ENCODE measurements around the gene SRGAP3. TPM values are rescaled to one million over a fixed set of nuclear protein-coding genes. Genes with fewer than 3 reads are reported as not detected.
A peak's percentile ranks its signal among the peaks of the same experiment; 100 is the strongest.

Gene SRGAP3
- total and polyA plus RNA-seq, 4 donors: 1.2 to 32.8 (median 7.3) TPM

DNA sequence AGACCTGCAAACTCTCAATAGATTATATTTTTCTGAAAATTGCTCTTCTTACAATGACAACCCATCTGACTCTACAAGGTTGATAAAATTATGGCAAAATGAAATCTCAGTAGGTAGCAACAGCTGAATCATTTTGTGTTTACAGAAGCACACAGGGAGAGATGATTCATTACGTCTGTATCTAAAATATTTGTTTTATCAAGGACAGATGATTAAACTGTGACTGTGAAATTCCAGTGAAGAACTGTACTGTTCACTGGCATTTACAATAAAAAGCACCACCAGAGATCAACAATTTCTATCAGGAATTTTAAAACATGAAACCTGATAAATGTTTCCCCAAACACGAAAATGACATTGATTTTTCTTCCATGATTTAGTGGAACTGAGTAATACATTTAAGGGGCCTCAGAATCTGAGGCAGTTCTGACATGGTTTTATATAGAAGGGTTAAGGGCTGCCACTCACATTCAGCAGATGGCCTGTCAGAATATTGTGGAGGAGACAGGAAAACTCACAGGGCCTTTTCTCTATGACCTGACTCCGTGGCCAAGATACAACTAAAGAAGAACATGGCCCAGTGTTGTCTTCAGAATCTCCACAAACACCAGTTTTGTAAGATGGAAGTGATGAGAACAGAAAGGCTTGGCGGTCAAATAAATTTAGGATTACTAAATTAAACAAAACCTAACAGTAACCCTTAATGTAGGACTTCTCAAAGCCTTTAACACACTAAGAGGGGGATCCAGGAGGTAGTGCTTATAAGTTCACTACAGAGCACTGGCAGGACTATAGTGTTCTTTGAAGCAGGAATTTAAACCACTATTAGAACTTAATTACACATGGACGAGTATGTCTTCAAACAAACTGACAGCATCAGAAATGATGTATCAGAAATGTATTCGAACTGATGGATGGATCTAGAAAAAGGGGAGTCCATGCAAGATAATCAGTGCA, 312.1 kb downstream of the SRGAP3 start:
- H3K9ac ChIP-seq (ENCODE audit: insufficient read depth in 1 of 2, low read length in 2 of 2): no peak overlapping the region
- H3K27me3 ChIP-seq (ENCODE audit: control insufficient read depth in 3 of 3, insufficient read depth in 3 of 3, low read length in 2 of 3): no peaks in the 10 kb centered on the region
- peak overlapping the region in 1 of 2 donors; percentile 76 for H3K27ac ChIP-seq (ENCODE audit: low read depth in 1 of 2, low read length in 1 of 2)
- ATAC-seq (ENCODE audit: insufficient read depth, low FRiP score) (peak; percentile 75), DNase-seq (no peak)
- H3K9me3 ChIP-seq (ENCODE audit: control insufficient read depth in 4 of 4, insufficient read depth in 3 of 4, low read length in 3 of 4): no peaks in the 10 kb centered on the region
- peaks cover 8 to 11% (median 9%) of the 10 kb centered on the region in 4 donors for H3K36me3 ChIP-seq (ENCODE audit: control insufficient read depth in 4 of 4, insufficient read depth in 4 of 4, low read length in 4 of 4)
- TF ChIP-seq, protein P1, sequence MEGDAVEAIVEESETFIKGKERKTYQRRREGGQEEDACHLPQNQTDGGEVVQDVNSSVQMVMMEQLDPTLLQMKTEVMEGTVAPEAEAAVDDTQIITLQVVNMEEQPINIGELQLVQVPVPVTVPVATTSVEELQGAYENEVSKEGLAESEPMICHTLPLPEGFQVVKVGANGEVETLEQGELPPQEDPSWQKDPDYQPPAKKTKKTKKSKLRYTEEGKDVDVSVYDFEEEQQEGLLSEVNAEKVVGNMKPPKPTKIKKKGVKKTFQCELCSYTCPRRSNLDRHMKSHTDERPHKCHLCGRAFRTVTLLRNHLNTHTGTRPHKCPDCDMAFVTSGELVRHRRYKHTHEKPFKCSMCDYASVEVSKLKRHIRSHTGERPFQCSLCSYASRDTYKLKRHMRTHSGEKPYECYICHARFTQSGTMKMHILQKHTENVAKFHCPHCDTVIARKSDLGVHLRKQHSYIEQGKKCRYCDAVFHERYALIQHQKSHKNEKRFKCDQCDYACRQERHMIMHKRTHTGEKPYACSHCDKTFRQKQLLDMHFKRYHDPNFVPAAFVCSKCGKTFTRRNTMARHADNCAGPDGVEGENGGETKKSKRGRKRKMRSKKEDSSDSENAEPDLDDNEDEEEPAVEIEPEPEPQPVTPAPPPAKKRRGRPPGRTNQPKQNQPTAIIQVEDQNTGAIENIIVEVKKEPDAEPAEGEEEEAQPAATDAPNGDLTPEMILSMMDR (IDR thresholded peaks at IDR 0.05; ENCODE audit: control extremely low read depth, extremely low read depth): no peak
- H3K4me3 ChIP-seq: no peak overlapping the region
- peaks cover 0 to 5% (median 0%) of the 10 kb centered on the region in 5 donors for H3K4me1 ChIP-seq (ENCODE audit: control insufficient read depth in 5 of 5, insufficient read depth in 5 of 5, low read length in 5 of 5)
- WGBS, 2 donors: 70 to 73% methylated on average over 6 of the region's 6 CpGs

DNA sequence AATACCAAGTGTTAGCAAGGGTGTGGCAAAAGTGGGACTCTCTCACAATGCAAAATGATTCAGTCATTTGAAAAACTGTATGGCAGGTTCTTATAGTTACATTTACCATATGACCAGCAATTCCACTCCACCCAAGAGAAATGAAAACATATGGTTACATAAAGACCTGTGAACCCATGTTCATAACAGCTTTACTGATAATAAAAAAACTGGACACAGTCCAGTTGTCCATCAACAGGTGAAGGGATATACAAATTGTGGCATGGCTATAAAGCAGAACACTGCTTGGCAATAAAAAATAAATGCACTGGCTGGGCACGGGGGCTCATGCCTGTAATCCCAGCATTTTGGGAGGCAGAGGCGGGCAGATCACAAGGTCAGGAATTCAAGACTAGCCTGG, 316.9 kb downstream of the SRGAP3 start:
- Histone ChIP-seq H3K4me3 (no peak overlapping the region), H3K27ac (ENCODE audit: low read depth in 1 of 2, low read length in 1 of 2) (no peak overlapping the region), H3K9ac (ENCODE audit: insufficient read depth in 1 of 2, low read length in 2 of 2) (no peak overlapping the region), H3K36me3 (ENCODE audit: control insufficient read depth in 4 of 4, insufficient read depth in 4 of 4, low read length in 4 of 4) (peaks cover 0 to 7% (median under 1%) of the 10 kb centered on the region in 4 donors), H3K4me1 (ENCODE audit: control insufficient read depth in 5 of 5, insufficient read depth in 5 of 5, low read length in 5 of 5) (no peaks in the 10 kb centered on the region), H3K9me3 (ENCODE audit: control insufficient read depth in 4 of 4, insufficient read depth in 3 of 4, low read length in 3 of 4) (no peaks in the 10 kb centered on the region), H3K27me3 (ENCODE audit: control insufficient read depth in 3 of 3, insufficient read depth in 3 of 3, low read length in 2 of 3) (no peaks in the 10 kb centered on the region)
- ATAC-seq (ENCODE audit: insufficient read depth, low FRiP score) (no peak), DNase-seq (no peak)
- WGBS, 2 donors: 95 to 100% methylated on average over 2 of the region's 2 CpGs
- TF ChIP-seq, protein P1 (IDR thresholded peaks at IDR 0.05; ENCODE audit: control extremely low read depth, extremely low read depth): no peak

DNA sequence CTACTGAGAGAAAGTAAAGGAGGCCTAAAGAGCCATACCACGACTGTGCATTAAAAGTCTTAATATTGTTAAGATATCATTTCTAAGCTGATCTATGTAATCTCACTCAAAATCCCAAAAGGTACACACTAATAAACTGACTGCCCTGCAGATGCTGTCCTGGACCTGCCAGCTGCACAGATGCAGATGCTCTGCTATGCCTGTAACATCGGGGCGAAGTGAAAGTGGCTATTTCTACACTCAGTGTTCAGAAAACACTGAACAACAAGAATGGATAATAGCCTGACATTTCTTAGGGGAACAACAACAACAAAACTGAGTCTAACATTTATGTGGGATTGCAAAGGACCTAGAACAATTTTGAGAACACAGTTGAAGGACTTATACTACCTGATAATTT, 318.1 kb downstream of the SRGAP3 start:
- TF ChIP-seq, protein P1 (IDR thresholded peaks at IDR 0.05; ENCODE audit: control extremely low read depth, extremely low read depth): no peak
- Histone ChIP-seq H3K9ac (ENCODE audit: insufficient read depth in 1 of 2, low read length in 2 of 2) (no peak overlapping the region), H3K36me3 (ENCODE audit: control insufficient read depth in 4 of 4, insufficient read depth in 4 of 4, low read length in 4 of 4) (peaks cover 0 to 7% (median under 1%) of the 10 kb centered on the region in 4 donors), H3K27me3 (ENCODE audit: control insufficient read depth in 3 of 3, insufficient read depth in 3 of 3, low read length in 2 of 3) (no peaks in the 10 kb centered on the region), H3K4me1 (ENCODE audit: control insufficient read depth in 5 of 5, insufficient read depth in 5 of 5, low read length in 5 of 5) (no peaks in the 10 kb centered on the region), H3K27ac (ENCODE audit: low read depth in 1 of 2, low read length in 1 of 2) (no peak overlapping the region), H3K9me3 (ENCODE audit: control insufficient read depth in 4 of 4, insufficient read depth in 3 of 4, low read length in 3 of 4) (no peaks in the 10 kb centered on the region), H3K4me3 (no peak overlapping the region)
- DNase-seq (no peak), ATAC-seq (ENCODE audit: insufficient read depth, low FRiP score) (no peak)
- WGBS, 2 donors: 95 to 96% methylated on average over 3 of the region's 3 CpGs

Small RNA genes lying within 50 kb of the gene (small RNA-seq; reads per million reads assigned to genes)
- gene RF00416 (ENCODE audit: low replicate concordance): not detected

Other genes starting within 250 kb of the SRGAP3 start
- gene THUMPD3, start 113.4 kb upstream of the SRGAP3 start, total RNA-seq: 10 to 100 TPM; 35.0 to 37.2 TPM
- gene THUMPD3, start 113.4 kb upstream of the SRGAP3 start, polyA plus RNA-seq: 10 to 100 TPM; 28.6 TPM
- 100 to 1,000 TPM; 100 to 178 TPM for gene SETD5, start 148.0 kb upstream of the SRGAP3 start, total RNA-seq
- 10 to 100 TPM; 23.7 to 34.7 TPM for gene SETD5, start 148.0 kb upstream of the SRGAP3 start, polyA plus RNA-seq

Measured in lung (tissue), 13 donors.